T-cell (primary cell): Measurements from ENCODE around the gene ZNF662. TPM values are rescaled to one million over a fixed set of nuclear protein-coding genes. Genes with fewer than 3 reads are reported as not detected.
"Not testable (repeated sequence)": the region's sequence is repeated elsewhere in the genome, so short reads cannot be mapped to it uniquely, and the experiment has no call there.

Experiments
- ATAC-seq, 4 experiments: fragments of 200-7000 bp in 3 of 4; fragments of 150-1000 bp in 1 of 4; cut with Tn5 transposase; replicated peaks in 1 of 4; 1 replicate in 3 of 4; 2 replicates in 1 of 4; pipeline ENCODE4 v1.10.0; 2021; ENCODE audit warnings: moderate library complexity in 3 of 4, mild to moderate bottlenecking in 2 of 4, moderate number of reproducible peaks in 1 of 4
- CTCF ChIA-PET, 2 donors: fragments of 300-600 bp; sonication (Branson Sonifier 250); formaldehyde crosslinking; loops; one replicate each; lab custom pipeline; 2022; ENCODE audit warnings: antibody characterized with exemption in 2 of 2; lab: Charles Lee
- POLR2A ChIA-PET, 2 donors: fragments of 300-600 bp; sonication (Branson Sonifier 250); formaldehyde crosslinking; loops; one replicate each; lab custom pipeline; 2022; ENCODE audit warnings: antibody characterized with exemption in 2 of 2; lab: Charles Lee
- DNase-seq, 35 experiments: peaks; one replicate each; pipeline versions ENCODE4 v3.0.0 to v3.0.0-alpha.2; 2013 to 2023
- H3K27ac ChIP-seq: one replicate; pipeline ENCODE4 v1.5.1; 2013; ENCODE audit warnings: low read length
- H3K27me3 ChIP-seq, 2 experiments: replicated peaks in 1 of 2; 1 replicate in 1 of 2; 2 replicates in 1 of 2; pipeline versions ENCODE4 v1.6.1 to v1.7.0; 2013; ENCODE audit warnings: low read length in 1 of 2, mixed read lengths in 1 of 2; ENCODE audit not compliant: control insufficient read depth in 2 of 2, insufficient read depth in 2 of 2; ENCODE audit errors: extremely low read depth in 1 of 2
- H3K36me3 ChIP-seq, 2 donors: 1 replicate in 1 of 2; 2 replicates in 1 of 2; pipeline versions ENCODE4 v1.6.1 to v1.7.0; 2013; ENCODE audit warnings: low read length in 1 of 2; ENCODE audit not compliant: control insufficient read depth in 2 of 2, insufficient read depth in 1 of 2; ENCODE audit errors: extremely low read depth in 1 of 2
- H3K4me1 ChIP-seq, 2 experiments: 1 replicate in 1 of 2; 2 replicates in 1 of 2; pipeline versions ENCODE4 v1.6.1 to v1.7.0; 2013; ENCODE audit warnings: low read length in 2 of 2, mixed read lengths in 1 of 2; ENCODE audit not compliant: insufficient read depth in 2 of 2, control insufficient read depth in 1 of 2; ENCODE audit errors: extremely low read depth in 1 of 2
- H3K4me3 ChIP-seq, 2 donors: 1 replicate in 1 of 2; 2 replicates in 1 of 2; pipeline versions ENCODE4 v1.5.1 to v1.7.0; 2013; ENCODE audit warnings: mild to moderate bottlenecking in 2 of 2, low read length in 1 of 2, moderate library complexity in 1 of 2; ENCODE audit not compliant: control insufficient read depth in 1 of 2; ENCODE audit errors: extremely low read depth in 1 of 2
- H3K9me3 ChIP-seq: 2 replicates; pipeline ENCODE4 v1.7.0; 2013
- H3K27ac Mint-ChIP-seq, 2 donors: one replicate each; pipeline ENCODE4 v1.8.0; 2020 to 2021; ENCODE audit warnings: mild to moderate bottlenecking in 2 of 2, mixed read lengths in 2 of 2
- H3K27me3 Mint-ChIP-seq, 2 donors: one replicate each; pipeline ENCODE4 v1.8.0; 2021 to 2022; ENCODE audit warnings: mixed read lengths in 2 of 2
- H3K36me3 Mint-ChIP-seq: one replicate; pipeline ENCODE4 v1.8.0; 2021; ENCODE audit warnings: mixed read lengths
- H3K4me1 Mint-ChIP-seq, 3 donors: one replicate each; pipeline ENCODE4 v1.8.0; 2020 to 2022; ENCODE audit warnings: mixed read lengths in 3 of 3, mild to moderate bottlenecking in 1 of 3
- H3K4me3 Mint-ChIP-seq, 3 donors: one replicate each; pipeline ENCODE4 v1.8.0; 2020 to 2022; ENCODE audit warnings: mild to moderate bottlenecking in 3 of 3, mixed read lengths in 3 of 3, moderate library complexity in 3 of 3
- H3K9me3 Mint-ChIP-seq, 3 donors: one replicate each; pipeline ENCODE4 v1.8.0; 2020 to 2022; ENCODE audit warnings: mixed read lengths in 3 of 3
- WGBS: methylation state at CpG from one replicate; pipeline ENCODE4 v1.1.5; 2013; ENCODE audit warnings: missing lambda C conversion rate; ENCODE audit not compliant: insufficient coverage; 5-methylcytosine and 5-hydroxymethylcytosine counted together
- total RNA-seq, 35 experiments: library from RNA in 6 of 35; stranded (reverse) in 6 of 35; fragments of 120-200 nt in 1 of 35; gene quantifications; one replicate each; pipeline versions ENCODE4 v1.2.1 to v1.2.4 and lab custom pipeline; 2013 to 2026

ZNF662 gene
- total RNA-seq, 5 donors from 2014 or later (not counting 1 experiment from before 2014, with no cell fraction given): 0.92 to 8.8 (median 3.7) TPM

DNA sequence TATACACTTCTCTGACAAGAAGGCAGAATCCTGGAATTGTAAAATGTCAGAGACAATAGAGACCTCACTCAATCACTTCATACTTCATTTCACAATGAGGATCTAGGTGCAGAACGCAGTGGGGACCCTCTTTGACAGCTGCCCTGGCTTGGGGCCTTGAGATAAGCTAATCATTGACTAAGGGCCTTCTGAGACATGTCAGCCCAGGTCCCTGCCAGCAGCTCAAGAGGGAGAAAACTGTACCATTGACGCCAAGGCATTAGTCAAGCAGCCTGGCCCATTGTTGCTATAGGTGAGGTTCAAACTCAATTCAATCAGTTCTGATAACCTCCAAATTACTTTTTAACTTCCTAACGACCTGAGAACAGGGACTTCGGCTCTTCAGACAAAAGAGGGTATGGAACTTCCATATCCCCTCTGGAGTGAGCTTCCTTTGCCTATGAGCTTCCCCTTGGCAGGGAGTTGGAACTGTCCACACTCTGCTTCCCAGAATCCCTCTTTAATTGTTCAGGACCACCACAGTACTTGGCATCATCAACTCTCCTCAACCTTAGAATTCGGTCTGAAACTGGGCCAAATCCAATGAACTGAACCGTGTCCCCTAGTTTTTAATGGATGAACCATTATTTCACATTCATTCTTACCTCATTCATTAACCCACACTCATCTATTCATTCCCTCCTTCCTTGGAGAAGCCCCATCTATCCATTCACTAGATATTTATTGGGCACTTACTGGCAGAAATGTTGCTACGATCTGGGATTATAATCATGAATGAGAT lies 28.8 kb upstream of the ZNF662 start:
- no peak for ATAC-seq
- Mint-ChIP-seq H3K4me3 (no peak overlapping the region), H3K27me3 (peaks cover 0 to 9% of the 10 kb centered on the region in 2 donors), H3K9me3 (no peaks in the 10 kb centered on the region), H3K36me3 (no peaks in the 10 kb centered on the region), H3K27ac (no peak overlapping the region), H3K4me1 (peaks cover 9 to 11% (median 10%) of the 10 kb centered on the region in 3 donors)
- Histone ChIP-seq H3K9me3 (no peaks in the 10 kb centered on the region), H3K27ac (no peak overlapping the region), H3K36me3 (no peaks in the 10 kb centered on the region), H3K27me3 (peaks cover 0 to 19% of the 10 kb centered on the region in 2 experiments), H3K4me1 (peaks cover 4 to 16% of the 10 kb centered on the region in 2 experiments), H3K4me3 (no peak overlapping the region)
- whole genome bisulfite sequencing: 83% methylated on average over 4 of the region's 7 CpGs
- no peak for DNase-seq
- CTCF ChIA-PET: interaction anchor here in 1 of 2 donors (0.5 kb wide), 1 partner anchor 10 kb away, joined by 3 read pairs; no protein-coding TSS in a partner anchor
- POLR2A ChIA-PET: no interaction called here

DNA sequence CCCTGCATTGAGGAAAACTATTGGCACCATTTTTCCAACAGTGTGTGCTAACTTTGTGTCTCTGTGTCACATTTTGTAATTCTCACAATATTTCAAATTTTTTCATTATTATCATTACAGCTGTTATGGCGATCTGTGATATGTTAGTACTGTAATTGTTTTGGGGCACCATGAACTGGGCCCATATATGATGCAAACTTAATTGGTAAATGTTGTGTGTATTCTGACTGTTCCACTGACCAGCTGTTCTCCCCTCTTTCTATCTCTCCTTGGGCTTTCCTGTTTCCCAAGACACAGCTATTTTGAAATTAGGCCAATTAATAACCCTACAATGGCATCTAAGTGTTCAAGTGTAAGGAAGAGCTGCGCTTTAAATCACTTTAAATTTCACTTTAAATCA lies 28.1 kb upstream of the ZNF662 start:
- H3K4me3 Mint-ChIP-seq: no peak overlapping the region
- POLR2A ChIA-PET: no interaction called here
- CTCF ChIA-PET: interaction anchor here in 1 of 2 donors (0.6 kb wide), 2 partner anchors 9 to 263 kb away, joined by 3 read pairs; no protein-coding TSS in a partner anchor
- no peak for DNase-seq
- peaks cover 9 to 11% (median 10%) of the 10 kb centered on the region in 3 donors for H3K4me1 Mint-ChIP-seq
- WGBS: no CpG with 5 or more reads among the region's 2 CpGs
- peaks cover 0 to 4% of the 10 kb centered on the region in 2 donors for H3K27me3 Mint-ChIP-seq
- Histone ChIP-seq H3K27me3 (peaks cover 0 to 16% of the 10 kb centered on the region in 2 experiments), H3K4me3 (no peak overlapping the region), H3K27ac (no peak overlapping the region), H3K9me3 (no peaks in the 10 kb centered on the region), H3K36me3 (no peaks in the 10 kb centered on the region), H3K4me1 (peaks cover 4 to 16% of the 10 kb centered on the region in 2 experiments)
- ATAC-seq: no peak
- no peaks in the 10 kb centered on the region for H3K9me3 Mint-ChIP-seq
- H3K27ac Mint-ChIP-seq: no peak overlapping the region
- H3K36me3 Mint-ChIP-seq: no peaks in the 10 kb centered on the region

DNA sequence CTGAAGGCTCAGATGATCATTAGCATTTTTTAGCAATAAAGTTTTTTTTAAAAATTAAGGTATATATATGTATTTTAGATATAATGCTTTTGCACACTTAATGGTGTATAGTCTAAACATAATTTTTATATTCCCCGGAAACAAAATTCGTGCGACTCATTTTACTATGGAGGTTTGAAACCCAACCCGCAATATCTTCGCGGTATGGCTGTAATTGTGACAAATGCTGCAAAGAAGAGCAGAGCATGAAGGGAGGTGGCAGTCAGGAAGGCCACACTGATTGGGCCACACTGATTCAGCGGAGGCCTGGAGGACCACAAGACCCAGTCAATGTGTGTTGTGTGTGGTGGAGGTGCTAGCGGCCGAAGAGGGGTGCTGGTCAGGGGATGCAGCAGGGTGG lies 25.8 kb upstream of the ZNF662 start:
- H3K27me3 Mint-ChIP-seq: peaks cover 0 to 2% of the 10 kb centered on the region in 2 donors
- H3K4me1 ChIP-seq: peaks cover 4 to 16% of the 10 kb centered on the region in 2 experiments
- H3K4me3 Mint-ChIP-seq: peak overlapping the region; percentile 64 to 74 (median 70)
- H3K27ac ChIP-seq: no peak overlapping the region
- no peaks in the 10 kb centered on the region for H3K9me3 Mint-ChIP-seq
- H3K4me3 ChIP-seq: peak overlapping the region; percentile 11 to 61
- peak overlapping the region; percentile 17 to 79 for H3K27ac Mint-ChIP-seq
- no peaks in the 10 kb centered on the region for H3K9me3 ChIP-seq
- H3K36me3 Mint-ChIP-seq: no peaks in the 10 kb centered on the region
- H3K27me3 ChIP-seq: peaks cover 0 to 8% of the 10 kb centered on the region in 2 experiments
- POLR2A ChIA-PET: no interaction called here
- H3K4me1 Mint-ChIP-seq: peaks cover 9 to 11% (median 10%) of the 10 kb centered on the region in 3 donors
- no peak for DNase-seq
- WGBS: 97% methylated on average over 8 of the region's 9 CpGs
- CTCF ChIA-PET: no interaction called here
- no peak for ATAC-seq
- H3K36me3 ChIP-seq: no peaks in the 10 kb centered on the region

DNA sequence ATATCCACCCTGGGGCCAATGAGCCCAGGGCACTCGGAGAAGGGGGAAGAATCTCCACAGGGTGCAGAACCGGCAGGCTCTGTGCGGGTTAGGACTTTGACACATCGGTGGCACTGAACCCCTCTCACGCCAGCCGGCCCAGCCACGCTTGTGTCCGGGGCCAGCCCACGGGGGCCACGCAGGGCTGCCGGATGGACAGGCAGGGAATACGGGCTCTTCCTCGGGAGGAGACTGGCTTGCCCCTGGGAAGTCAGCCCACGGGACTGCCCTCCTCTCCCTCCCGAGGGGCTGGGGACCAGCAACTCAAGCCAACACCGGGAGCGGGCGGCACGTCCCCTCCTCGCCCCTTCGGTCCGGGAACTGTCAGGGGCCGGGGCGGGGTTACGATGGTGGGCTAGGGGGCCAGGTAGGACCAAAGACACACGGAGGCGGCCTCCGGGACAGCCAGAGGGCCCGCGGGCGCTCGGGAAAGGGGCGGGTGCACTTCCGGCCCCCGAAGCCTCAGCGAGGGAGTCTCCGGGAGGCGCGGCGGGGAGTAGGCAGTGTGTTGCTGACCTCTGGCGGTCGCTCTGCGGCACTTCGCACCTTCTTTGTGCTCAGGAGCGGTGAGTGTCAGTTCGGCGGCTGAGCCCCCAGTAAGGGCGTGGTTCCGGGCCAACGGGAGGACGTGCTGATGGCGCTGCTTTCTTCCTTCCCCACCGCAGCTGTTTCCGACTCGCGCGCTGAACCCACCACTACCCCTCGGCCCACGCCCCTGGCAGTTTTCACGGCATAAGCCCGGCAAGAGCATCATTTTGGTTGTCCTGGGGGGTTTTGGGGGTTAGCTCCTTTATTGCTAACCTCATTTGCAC lies 25.1 kb upstream of the ZNF662 start:
- peaks cover 4 to 16% of the 10 kb centered on the region in 2 experiments for H3K4me1 ChIP-seq
- H3K4me3 Mint-ChIP-seq: peak overlapping the region; percentile 64 to 74 (median 70)
- peaks cover 0 to 3% of the 10 kb centered on the region in 2 donors for H3K27me3 Mint-ChIP-seq
- H3K36me3 ChIP-seq: no peaks in the 10 kb centered on the region
- H3K27me3 ChIP-seq: peaks cover 0 to 10% of the 10 kb centered on the region in 2 experiments
- no peaks in the 10 kb centered on the region for H3K9me3 Mint-ChIP-seq
- ChIA-PET CTCF (interaction anchor here (0.6 to 2.3 kb wide), 11 partner anchors 40 to 104 kb away, joined by 3 to 24 read pairs (median 4); no protein-coding TSS in a partner anchor), POLR2A (no interaction called here)
- H3K4me3 ChIP-seq: peak overlapping the region; percentile 11 to 61
- ATAC-seq: peak; percentile 99
- H3K4me1 Mint-ChIP-seq: peaks cover 9 to 11% (median 10%) of the 10 kb centered on the region in 3 donors
- no peaks in the 10 kb centered on the region for H3K36me3 Mint-ChIP-seq
- H3K27ac Mint-ChIP-seq: peak overlapping the region; percentile 64 to 79
- H3K9me3 ChIP-seq: no peaks in the 10 kb centered on the region
- peak overlapping the region; percentile 49 for H3K27ac ChIP-seq
- peak; percentile 71 to 93 (median 82) for DNase-seq
- 9% methylated on average over 46 of the region's 61 CpGs for WGBS

DNA sequence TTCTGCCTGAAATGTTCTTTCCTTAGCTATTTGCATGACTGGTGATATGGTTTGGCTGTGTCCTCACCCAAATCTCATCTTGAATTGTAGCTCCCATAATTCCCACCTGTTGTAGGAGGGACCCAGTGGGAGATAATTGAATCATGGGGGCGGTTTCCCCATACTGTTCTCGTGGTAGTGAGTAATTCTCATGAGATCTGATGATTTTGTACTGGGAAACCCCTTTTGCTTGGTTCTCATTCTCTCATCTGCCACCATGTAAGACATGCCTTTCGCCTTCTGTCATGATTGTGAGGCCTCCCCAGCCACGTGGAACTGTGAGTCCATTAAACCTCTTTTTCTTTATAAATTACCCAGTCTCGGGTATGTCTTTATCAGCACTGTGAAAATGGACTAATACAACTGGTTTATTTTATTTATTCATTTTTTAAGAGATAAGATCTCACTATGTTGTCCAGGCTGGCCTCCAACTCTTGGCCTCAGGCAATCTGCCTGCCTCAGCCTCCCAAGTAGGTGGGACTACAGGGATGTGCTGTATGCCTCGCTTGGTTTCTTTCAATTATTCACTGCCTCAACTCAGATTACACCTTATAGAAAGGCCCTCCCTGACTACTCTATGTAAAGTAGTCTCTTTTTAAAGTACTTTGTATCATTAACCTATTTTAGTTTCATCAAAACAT lies 22.6 kb upstream of the ZNF662 start:
- H3K4me3 Mint-ChIP-seq: not testable (repeated sequence)

More for the DNA sequence above, 22.6 kb upstream of the ZNF662 start:
- WGBS: no CpG with 5 or more reads among the region's 6 CpGs
- H3K4me1 ChIP-seq: peaks cover 4 to 16% of the 10 kb centered on the region in 2 experiments
- H3K36me3 ChIP-seq, CTCF ChIA-PET, POLR2A ChIA-PET, H3K27ac Mint-ChIP-seq, H3K9me3 Mint-ChIP-seq, H3K9me3 ChIP-seq, DNase-seq, H3K27ac ChIP-seq, H3K36me3 Mint-ChIP-seq, ATAC-seq, H3K4me3 ChIP-seq: not testable (repeated sequence)
- Mint-ChIP-seq H3K4me1 (peaks cover 9 to 11% (median 10%) of the 10 kb centered on the region in 3 donors), H3K27me3 (peaks cover 8 to 11% of the 10 kb centered on the region in 2 donors)
- H3K27me3 ChIP-seq: peaks cover 0 to 10% of the 10 kb centered on the region in 2 experiments
